GM18498 (cell line): ENCODE data around the gene DPP6.

Experiments used
- ATAC-seq: cut with Tn5 transposase; IDR thresholded peaks from one replicate; pipeline ENCODE4 v1.9.1; 2021; ENCODE audit warnings: mild to moderate bottlenecking, moderate library complexity; ENCODE audit not compliant: unreplicated experiment

DPP6 gene

DNA sequence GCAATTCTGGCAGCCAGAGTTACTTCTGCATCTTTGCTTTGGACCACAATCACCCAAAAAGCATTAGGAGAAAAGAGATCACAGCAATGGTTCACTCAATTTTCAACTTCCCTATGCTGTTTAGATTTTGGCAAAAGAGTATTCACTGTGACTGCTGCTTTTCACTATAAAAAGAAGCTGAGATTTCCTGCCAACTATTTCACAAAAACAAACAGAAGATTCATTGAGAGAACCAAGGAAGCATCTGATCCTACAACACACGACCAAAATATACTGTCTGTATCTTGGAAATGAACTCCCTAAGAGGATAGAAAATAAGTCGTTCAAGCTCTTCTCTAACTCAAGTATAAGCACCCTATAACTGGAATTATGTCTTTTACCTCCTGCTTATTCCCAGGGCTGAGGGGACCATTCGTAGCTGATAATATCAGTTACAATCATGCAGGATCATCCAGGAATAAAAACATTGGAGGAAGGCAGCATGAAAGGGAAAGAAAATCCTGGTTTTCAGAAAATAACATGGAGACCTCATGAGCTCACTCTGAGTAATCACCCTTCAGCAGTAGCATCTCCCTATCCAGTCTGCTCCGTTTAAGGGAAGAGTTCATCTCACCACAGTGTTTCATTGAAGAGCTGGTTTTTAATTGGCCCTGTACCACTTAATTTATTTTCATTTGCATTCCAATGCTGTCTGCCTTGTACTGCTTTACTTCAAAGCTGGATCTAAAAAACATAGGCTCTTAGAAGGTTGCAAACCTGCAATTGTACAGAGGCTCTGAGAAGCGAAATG is 694.6 kb downstream of the DPP6 start:
- no peak for ATAC-seq

- ATAC-seq = no peak
These were observed 696.0 kb downstream of the DPP6 start for GRCh38 chr7:154748089-154748786.

DNA sequence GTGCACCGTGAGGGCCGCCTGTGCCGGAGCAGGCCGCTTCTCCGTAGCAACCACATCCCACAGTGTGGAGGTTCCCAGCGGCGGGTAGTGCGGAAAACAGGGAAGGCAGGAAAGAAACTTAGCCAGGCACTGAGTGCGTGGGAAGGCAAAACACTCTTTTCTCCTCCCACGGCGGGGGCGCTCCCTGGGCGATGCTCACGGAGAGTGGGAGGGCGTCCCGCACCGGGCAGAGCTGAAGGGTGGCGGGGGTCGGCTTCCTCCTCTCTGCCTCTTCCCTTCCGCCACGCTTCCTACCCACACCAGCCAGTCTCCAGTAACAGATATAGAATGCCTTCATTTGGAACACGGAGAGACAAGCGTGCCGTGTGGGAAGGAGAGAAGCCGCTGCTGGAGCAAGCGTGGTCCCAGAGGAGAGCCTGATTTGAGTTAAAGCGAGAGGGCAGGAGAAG is 698.2 kb downstream of the DPP6 start:
- no peak for ATAC-seq

- ATAC-seq = no peak
These were observed 701.0 kb downstream of the DPP6 start for GRCh38 chr7:154753226-154753625.

GRCh38 chr7:154757756-154758155 is 705.6 kb downstream of the DPP6 start:
- ATAC-seq = no peak

GRCh38 chr7:154759989-154760388 is 707.8 kb downstream of the DPP6 start:
- ATAC-seq = no peak

GRCh38 chr7:154765118-154765517 is 712.9 kb downstream of the DPP6 start:
- no peak for ATAC-seq

DNA sequence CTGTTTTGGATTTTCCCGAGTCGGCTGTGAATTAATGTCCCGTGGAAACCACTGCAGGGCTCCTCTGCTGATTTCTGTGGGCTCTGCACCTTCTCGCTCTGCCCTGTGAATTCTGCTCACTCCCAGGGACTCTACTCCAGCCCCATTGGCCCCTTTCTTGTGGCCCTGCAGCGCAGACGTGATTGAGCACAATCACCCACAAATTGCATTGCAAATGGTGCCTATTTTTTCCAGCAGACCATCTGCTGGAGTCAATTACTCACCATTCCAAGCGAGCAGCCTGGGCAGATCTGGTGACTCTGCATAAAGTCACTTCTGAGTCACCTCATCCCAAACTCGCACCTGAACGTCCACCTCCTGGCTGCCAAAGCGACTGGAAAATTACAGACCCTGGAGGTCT is 714.9 kb downstream of the DPP6 start:
- no peak for ATAC-seq

DNA sequence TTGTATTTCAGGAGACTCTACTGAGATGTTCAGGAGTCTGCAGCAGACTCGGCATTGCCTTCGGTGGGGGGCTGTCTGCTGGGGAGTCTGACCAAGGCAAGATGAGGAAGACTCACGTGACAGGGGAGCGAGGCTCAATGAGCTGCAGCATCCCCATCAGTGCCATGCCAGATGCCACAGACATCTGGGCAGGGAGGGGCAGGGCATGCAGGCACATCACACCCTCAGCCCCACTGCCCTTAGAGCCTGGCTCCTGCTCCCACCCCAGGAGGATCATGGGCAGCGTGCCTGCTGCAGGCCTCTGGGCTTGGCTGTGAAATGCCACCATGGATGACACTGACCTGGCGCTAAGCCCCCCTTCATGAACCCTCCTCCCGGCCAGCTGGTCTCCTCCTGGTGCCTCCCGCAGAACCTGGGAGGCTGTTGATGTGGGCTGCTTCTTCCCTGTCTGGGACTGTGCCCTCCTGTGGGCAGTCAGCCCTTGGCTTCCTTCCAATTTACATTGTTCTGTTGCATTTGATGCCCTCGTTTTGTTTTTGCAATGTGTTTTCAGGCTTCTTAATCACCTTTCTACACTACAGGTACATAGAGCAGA is 715.7 kb downstream of the DPP6 start:
- ATAC-seq = no peak

GRCh38 chr7:154769001-154769400 is 716.8 kb downstream of the DPP6 start:
- no peak for ATAC-seq

DNA sequence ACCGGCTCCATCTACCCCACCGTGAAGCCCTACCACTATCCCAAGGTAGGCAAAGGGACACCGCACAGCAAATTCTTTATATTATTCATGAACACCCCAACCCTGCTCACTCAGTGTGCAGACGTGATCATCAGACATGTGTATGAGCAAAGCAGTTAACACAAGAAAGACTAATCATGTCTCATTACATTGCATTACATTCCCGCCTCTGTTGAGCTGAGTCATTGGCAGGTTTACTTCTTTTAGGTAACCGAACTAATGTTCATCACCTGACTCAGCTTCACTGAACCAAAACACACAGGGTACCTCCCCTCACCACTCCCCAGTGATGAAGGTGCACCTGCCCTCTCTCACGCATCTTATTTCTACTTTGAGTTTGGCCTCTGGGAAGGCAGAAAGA is 717.3 kb downstream of the DPP6 start:
- no peak for ATAC-seq

- no peak for ATAC-seq
These were observed 718.2 kb downstream of the DPP6 start for GRCh38 chr7:154770361-154770760.

DNA sequence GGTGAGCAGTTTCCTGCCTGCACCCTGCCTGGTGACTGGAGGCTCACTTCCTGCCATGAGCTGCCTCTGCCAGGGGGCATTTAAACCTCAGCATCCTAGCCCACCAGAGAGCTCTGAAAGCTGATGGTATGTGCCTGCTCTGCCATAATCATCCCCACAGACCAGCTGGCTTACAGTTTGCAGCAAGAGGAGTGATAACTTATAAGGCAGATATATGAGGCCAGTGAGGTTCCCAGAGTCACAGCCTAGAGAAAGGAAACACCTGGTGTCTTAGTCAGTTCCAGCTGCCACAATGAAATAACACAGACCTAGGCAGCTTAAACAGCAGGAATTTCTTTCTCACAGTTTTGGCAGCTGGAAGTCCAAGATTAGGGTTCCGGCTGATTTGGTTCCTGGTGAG is 718.8 kb downstream of the DPP6 start:
- ATAC-seq = no peak

GRCh38 chr7:154774303-154774969 is 722.2 kb downstream of the DPP6 start:
- ATAC-seq = no peak

GRCh38 chr7:154775681-154776080 is 723.5 kb downstream of the DPP6 start:
- ATAC-seq = no peak

DNA sequence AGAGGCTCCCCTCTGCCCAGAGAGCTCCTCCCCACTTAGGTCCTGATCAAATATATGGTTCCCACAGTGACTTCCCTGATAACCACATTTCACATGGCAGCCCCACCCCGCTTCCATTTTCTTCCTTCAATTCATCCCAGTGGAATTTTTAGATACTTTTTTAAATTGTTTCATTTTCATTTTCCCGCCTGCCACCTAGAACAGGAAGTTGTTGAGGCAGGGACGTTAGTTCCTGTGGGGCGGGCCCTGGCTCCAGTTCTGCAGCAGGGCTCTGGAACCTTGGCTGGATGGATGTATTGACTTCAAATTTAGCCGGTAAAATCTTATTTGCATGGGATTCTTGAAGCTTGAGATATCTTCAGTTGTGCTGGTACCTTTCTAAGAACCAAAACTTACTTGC is 724.2 kb downstream of the DPP6 start:
- ATAC-seq = no peak

DNA sequence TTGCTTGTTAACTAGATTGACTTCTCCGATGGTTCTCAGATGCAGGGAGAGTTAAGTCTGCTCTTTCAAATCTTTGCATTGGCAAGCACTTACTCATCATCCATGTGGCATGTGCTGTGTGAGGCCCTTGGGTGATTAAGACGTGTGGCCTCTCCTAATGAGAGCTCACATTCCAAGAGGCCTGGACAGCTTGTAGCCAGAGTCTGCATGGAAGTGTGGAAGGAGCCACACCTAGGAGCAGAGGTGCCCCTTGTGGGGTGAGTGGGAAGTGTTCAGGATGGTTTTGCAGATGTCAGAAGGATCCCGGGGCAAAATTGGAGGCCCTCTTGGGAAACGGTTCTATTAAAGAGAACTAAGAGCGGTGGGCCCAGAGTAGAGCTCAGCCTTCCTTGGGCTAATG is 724.8 kb downstream of the DPP6 start:
- ATAC-seq = no peak

GRCh38 chr7:154777489-154777888 is 725.3 kb downstream of the DPP6 start:
- ATAC-seq = no peak

- no peak for ATAC-seq
These were observed 725.7 kb downstream of the DPP6 start for GRCh38 chr7:154777908-154778307.

GRCh38 chr7:154781369-154782303 is 729.4 kb downstream of the DPP6 start:
- no peak for ATAC-seq
